Stimulated activated CD8-positive, alpha-beta memory T cell treated with anti-CD3 and anti-CD28 coated beads, Interleukin-12 subunit alpha, Interleukin-12 subunit beta, amount 100 ng/mL, for 4 hours (primary cell): ENCODE measurements around the gene BEST3.
"Not testable (repeated sequence)": the region's sequence is repeated elsewhere in the genome, so short reads cannot be mapped to it uniquely, and the experiment has no call there.

ENCODE experiments used
- DNase-seq: peaks from one replicate; pipeline ENCODE4 v3.0.0-alpha.2; 2020; ENCODE audit warnings: low read depth

Gene BEST3

DNA sequence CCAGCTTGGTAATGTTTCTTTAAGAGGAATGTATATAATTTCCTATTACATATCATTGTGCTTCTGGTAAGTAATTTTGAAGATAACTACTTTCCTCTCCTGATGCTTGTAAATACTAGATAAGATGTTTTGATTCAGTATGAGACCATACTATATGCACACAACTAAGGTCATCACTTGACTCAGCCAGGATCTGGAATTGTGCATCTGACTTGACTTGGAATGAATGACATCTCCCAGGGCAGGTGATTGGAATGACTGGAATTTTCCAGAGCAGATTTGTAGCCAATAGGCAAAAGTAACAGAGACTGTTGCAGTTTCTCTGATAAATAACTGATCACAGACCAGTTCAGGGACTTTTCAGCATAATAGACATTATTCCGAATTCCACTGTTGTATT, 11.1 kb downstream of the BEST3 start:
- DNase-seq: no peak

DNA sequence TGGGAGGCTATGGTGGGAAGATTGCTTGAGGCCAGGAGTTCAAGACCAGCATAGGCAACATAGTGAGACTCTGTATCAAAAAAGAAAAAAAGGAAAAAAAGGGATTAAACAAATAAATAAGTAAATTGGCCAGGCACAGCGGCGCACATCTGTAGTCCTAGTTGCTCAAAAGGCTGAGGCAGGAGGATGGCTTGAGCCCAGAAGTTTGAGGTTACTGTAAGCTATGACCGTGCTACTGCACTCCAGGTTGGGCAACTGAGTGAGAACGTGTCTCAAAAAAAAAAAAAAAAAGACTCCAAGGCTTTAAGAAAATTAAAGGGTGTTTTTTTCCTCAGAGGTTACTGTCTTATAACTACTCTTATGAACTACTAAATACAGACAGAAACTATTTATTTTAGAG, 11.7 kb downstream of the BEST3 start:
- no peak for DNase-seq

DNA sequence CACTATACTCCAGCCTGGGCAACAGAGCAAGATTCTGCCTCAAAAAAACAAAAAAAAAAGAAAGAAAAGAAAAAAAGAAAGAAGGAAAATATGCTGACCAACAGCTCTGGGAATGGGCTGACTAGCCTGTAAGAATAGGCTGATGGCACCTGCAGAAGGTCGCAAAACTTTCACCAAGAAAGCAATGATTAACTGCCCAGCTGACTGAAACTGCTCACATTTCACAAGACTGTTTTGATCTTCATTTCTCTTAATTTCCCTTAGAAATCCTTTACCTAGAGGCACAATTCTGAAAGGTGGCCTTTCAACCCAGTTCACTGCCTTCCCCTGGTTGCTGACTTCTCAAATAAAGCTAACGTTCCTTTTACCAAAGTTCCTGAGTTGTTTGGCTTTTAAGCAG, 12.4 kb downstream of the BEST3 start:
- no peak for DNase-seq

DNA sequence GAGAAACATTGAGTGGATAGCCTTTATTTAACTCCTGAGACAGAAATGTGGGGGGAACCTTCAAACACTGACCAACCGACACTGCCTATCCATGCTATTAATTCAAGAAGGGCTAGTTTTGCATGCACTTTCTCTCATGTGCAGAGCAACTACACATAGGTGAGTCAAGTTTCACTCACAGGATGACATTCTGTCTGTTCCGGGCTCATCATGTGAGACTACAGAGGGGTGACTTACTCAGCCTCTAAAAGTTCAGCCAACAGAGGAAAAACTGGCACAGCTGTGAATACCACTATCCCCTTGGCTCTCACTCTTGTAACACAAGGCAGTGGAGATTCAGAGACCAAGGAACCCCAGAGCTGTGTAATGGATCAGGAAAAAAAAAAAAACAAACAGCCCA, 13.3 kb downstream of the BEST3 start:
- no peak for DNase-seq

DNA sequence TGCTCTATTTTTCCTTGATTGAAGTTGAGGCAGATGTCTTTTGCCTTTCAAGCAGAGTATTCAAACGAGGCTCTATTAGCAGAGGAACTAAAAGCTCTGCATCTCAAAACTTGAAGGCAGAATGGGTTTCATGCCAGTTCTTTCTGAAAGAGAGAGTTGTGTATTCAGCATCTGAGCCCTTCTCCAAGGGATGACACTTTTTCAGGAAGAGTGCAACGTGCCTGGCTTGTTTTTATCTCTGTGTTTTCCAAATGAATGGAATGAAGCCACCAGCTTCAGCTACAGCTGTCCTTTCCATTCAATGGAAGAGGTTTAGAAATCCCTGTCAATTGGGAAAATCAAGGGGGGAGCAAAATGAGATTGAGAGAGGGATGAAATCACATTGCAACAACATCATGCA, 14.6 kb downstream of the BEST3 start:
- no peak for DNase-seq

DNA sequence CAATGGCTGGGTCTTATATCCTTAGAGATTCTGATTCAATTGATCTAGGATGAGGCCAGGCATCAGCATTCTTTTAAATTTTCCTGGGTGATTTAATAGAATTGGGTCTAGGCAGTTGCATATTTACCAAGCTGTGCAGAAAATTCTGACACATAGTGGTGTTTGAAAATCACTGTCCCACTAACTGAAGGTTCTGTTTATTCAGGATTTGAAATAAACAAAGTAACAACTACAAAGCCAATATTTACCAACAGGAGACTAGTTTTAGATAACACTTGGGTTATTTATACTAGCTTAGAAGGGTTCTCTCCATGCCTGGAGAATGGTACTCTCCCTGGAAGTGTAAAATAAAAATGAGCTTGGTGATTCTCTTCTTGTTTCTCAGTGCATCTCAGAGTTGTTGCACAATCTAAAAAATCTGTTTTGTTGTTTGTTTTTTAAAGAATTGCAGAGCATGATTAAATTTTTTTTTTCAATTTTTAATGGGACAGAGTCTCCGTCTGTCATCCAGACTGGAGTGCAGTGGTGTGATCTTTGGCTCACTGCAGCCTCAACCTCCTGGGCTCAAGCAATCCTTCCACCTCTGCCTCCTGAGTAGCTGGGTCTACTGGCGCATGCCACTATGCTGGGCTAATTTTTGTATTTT, 16.9 kb downstream of the BEST3 start:
- no peak for DNase-seq

DNA sequence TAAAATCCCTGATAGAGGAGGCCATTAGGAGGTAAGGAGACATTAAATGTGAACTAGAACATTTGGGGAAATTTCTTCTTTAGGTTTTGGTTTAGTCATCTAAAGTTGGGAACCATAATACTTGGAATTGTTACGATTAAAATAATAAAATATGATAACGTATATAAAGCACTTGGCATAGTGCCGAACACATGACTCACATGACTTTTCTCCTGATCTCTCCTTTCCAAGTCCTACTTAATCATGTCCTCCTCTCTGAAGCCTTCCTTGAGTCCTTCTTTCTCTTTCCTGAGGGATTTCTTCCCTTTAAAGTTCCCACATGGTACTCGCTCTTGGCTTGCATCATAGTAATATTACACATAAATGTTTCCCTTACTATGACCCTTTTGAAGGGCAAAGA, 20.0 kb downstream of the BEST3 start:
- DNase-seq: no peak

DNA sequence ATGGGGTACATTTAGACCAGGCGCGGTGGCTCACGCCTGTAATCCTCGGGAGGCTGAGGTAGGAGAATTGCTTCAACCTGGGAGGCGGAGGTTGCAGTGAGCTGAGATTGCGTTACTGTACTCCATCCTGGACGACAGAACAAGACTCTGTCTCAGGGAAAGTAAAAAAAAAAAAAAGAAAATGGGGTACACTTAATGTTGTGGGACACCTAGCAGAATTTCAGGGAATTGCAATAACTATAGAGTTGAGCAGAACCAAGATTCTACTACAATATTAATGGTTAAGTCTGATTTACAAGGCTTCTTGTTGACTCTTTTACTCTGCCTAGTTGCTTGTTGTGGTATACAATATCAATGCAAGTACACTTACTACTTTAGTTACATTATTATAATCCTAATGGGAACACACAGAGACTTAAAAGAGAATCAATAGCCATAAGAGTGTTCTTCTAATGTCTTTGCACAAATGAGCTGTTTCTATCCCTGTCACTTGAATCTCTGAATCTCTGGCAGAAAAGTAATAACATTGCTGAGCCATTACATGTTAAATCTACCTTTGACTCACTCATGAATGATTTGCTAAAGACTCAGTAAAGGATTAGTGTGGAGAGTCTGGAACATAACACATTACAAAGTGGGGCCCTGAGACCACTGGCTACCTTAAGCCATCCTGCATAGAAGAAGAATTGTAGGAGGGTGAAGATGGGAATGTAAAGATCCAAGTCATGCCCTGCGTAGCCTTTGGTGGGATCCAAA, 22.7 kb downstream of the BEST3 start:
- no peak for DNase-seq

DNA sequence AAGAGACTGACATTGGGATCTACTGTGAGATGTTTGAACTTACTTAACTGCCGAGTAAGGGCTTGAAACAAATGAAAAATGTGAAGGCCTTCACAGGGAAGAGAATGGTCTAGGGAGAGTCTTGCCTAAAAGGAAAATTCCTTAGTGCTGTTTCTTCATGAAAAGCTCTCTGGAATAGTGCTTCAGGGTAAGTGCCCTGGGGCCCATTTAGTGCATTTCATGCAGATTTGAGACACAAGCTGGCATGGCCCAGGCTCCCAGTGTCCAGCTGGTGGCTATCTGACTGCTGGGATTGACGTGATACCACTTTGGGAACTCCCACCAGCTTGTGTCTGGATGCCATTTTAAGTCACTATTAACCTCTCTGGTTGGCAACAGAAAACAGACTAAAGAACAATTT, 26.9 kb downstream of the BEST3 start:
- DNase-seq: no peak

DNA sequence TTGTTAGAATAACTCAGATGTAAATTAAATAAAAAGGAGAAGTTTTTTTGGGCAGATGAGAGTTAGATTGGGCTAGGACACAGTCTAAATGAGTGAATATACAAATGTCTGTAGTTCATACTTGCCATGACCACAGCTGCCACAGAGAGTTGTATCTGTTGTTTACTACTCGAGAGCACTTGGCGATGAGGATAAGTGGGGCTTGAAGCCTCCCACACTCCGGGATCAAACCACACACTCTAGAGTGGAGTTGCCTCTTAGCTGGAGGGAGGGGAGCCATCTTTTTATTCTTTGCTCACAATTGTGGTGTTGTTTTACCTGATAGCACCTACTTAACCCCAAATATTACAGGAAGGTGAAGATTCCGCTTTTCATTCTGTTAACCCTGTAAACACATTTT, 27.5 kb downstream of the BEST3 start:
- no peak for DNase-seq

DNA sequence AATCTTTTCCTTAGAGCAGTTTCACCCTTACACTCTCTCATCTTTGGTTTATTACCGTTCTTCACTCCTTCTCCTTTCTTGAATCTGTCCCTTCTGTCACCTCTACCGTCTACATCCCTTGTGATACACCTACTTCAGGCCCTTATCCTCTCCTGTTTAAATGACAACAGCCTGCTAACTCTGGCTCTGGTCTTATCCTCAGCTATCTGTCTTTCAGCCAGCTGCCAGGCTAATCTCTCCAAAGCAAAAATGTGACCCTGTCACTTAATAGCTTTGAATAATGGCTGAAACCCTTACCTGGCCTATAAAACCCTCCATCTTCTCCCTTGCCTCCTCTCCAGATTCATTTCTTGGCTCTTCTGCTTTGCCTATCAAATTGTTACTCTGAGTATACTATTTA, 32.3 kb downstream of the BEST3 start:
- no peak for DNase-seq

DNA sequence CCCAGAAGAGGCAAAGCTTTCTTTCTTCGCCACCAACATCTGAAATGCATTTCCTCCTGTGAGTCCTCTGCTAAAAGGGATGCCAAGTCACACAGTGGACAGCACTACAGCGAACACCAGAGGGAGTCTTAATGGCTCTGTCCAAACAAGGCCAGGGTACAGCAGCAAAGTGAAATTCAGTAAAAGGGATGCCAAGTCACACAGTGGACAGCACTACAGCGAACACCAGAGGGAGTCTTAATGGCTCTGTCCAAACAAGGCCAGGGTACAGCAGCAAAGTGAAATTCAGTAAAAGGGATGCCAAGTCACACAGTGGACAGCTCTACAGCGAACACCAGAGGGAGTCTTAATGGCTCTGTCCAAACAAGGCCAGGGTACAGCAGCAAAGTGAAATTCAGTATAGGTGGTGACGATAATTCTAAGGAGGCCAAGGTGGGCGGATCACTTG, 34.1 kb downstream of the BEST3 start:
- not testable (repeated sequence) for DNase-seq

DNA sequence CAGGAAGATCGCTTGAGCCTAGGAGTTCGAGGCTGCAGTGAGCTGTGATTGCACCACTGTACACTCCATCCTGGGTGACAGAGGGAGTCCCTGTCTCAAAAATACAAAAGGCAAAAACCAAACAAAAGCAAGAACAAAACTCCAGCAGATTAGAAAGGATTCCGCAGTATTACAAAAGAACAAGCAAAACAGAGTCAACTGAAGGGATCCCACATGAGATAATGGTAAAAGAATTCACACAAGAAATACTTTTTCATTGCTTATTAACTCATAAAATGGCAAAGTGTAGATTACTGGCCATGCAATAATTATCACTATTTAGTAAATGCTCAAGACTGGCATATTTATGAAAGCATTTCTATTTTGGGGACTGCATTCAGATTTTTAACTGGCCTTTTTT, 35.4 kb downstream of the BEST3 start:
- no peak for DNase-seq

DNA sequence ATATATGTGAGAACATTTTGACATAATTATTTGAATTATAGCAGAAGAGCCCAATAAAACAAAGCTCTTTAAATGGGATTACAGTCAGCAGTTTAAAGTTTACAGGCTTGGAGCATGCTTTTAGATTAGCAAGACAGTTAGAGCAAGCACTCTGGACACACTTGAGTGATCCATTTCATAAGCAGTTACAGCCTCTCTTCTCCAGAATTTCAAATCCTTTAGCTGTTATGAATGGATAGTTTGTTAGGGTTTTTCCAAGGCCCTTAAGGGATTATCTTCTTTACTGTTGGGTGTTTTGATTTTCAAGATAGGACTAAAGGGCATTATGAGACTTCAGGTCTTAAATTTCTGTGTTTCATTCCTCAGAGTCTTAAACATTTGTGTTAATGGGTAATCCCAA, 36.3 kb downstream of the BEST3 start:
- DNase-seq: no peak

DNA sequence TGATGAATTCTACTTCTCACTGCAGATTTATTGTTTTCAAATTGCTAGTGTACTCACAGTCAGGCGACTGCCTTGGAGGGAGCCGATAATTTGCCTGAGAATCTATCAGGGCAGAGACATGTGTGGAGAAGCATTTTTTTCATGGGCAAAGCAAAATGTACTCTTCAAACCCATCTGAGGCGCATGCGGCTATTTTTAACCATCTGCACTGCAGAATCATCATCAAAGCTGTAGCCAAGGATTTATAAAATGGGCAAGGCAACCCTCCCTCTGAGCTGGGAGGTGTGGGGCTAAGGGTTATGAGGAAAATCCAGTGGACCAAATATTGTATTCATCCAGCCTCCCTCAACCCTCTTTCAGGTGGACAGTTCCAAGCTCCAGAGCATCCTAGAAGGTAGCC, 37.7 kb downstream of the BEST3 start:
- DNase-seq: no peak

DNA sequence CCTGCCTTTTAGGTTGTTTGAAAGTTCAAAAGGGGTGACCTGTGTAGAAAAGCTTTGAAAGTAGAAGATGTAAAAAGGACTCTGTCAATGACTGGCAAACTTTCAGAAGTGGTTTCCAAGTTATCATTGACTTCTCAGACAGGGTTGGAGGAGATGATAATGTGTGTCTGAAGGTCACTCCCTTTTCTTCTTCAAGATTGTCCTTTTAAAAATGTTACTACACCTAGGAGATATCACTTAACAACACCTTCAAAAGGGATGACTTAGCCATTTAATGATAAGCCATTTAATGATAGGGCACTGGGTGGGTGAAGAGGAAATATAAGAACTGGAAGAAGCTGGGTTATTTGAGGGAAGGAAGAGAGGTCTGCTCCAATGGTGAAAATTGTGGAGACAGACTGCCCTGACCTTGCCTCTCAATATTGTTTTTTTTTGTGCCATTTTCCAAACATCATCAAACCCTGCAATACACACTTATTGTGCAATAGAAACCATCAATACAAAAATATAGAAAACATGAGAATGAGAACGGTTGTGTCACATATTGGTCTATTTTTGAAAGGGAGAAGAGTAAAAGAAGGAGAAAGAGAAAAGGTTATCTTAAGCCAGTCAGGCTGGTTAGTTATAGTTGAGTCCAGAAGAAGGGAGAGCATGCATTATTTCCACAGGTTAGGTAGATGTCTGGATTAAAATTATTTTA, 38.8 kb downstream of the BEST3 start:
- no peak for DNase-seq

DNA sequence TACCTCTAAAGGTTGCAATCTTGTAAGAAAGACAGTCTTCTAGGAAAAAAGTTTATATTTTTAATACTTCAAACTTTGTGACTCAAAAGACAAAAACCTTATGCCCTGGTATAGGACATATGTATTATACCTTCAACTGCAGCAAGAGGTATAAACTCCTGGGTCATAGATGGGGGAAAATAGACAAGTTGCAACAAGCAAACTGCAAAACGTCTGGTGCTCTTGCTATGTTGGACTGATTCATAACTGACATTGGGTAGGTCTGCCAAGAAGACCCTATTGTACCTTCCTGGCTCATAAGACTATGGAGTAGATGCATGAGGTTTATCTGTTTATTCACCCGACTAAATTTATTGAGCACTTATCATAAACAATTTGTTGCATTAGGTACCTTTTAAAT, 40.9 kb downstream of the BEST3 start:
- DNase-seq: no peak

DNA sequence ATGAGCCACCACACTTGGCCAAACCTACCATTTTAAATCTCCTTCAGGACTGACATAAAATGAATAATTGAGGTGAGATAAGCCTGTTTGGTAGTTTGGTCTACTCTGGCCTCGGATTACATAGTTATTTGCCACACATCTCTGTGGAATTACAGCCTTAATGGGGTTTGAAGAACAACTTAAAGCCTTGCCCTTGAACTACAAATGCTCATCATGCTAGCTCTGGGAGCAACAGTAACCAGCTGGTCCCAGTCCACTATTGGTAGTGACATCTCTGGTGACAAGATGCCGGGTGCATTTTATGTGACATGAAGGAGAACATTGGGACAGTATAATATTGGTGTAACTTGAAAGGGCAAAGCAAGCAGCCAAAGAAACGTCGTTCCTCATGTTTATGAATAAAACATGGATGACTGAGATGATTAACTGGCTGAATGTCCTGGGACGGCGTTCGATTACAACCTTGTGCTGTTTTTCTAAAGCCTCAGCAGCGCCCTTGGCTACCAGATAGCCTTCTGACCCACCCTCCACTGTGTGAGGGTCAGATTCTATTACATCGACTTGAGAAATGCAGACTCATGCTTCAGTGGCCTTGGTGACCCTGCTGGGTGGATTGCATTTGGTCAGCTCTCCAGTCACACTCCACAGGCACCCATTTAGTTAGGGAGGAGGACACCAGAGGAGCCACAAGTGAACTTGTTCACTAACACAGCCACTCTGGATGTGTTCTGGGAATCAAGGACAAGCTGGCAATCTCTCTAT, 41.5 kb downstream of the BEST3 start:
- DNase-seq: no peak

DNA sequence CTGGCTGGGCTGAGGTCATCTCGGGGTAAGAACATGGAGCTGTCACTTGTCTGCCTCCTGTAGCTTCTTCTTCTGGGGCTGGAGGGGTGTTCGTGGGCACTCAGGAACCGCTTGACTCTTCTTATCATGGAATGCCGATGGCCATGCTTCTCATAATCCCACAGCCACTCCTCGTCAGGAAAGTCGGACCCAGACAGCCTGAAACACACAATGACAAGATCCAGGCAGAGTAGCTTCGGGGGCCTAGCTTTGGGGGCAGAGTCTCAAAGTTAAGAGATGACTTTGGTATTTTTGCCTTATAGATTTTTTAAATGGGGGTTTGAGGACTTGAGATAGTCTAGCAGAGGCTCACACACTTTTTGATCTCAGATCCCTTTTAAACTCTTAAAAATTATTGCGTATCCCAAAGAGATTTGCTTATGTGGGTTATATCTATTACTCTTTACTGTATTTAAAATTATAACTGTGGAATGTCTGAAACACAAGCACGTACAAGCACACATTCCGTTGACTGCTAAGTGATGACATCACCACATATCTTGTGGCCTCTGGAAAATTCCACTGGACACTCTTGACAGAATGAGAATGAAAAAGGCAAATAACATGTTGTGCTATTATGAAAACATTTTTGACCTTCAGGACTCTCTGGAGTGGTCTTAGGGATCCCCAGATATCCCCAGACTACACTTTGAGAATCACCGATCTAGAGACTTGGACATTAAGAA, 43.3 kb downstream of the BEST3 start:
- no peak for DNase-seq

DNA sequence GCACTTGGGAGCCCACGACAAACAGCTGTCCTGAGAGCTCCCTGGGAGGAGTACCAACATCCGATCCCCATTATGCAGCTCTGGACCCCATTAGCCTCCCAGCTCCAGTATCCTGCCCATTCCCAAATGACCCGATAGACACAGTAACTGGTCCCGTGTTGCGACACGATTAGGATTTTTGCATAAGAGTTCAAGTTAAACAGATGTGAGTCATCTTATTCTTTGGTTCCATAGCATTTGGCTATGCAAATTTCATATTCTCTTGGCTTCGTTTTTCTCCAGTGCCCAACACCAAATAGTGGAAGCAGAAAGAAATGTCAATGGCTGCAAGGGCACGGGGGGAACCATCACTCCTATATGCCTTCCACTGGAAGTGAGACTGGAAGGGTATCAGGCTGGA, 45.4 kb downstream of the BEST3 start:
- no peak for DNase-seq

DNA sequence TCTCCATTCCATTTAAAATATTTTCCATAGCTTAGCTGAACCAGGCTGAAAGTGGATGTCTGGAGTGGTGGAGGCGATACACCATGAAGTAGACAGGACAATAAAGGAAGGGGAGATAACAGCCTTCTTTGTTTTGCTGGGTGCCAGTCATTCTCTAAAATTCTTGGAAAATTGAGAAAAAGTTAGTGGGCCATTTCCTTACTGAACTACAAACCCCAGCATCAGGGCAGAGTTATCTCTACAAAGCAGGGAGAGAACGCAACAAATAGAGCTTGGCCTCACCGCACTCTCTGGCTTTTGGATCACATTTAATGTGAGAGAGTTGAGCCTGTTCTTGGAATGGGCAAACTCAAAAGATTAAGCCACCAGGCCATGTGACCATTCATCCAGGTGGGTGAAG, 47.2 kb downstream of the BEST3 start:
- no peak for DNase-seq

DNA sequence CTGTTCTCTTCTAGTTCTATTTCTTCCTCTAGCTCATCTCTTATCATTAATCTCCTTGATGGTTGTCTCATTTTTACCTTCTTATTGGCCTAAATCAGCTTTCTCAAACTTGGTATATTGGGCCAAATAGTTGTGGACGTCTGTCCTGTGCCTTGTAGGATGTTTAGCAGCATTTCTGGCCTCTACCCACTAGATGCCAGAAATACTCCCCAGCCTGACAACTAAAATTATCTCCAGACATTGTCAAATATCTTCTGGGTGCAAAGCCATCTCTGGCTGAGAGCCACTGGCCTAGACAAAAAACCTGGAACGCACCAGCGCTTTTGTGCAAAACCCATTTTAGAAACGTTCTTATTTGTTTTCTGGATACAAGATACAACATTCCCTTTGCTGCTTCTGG, 49.6 kb downstream of the BEST3 start:
- no peak for DNase-seq
